GM18511 (cell line): ENCODE measurements around the gene FAM20C.

ENCODE experiments used
- ATAC-seq: cut with Tn5 transposase; IDR thresholded peaks from one replicate; pipeline ENCODE4 v1.9.1; 2021; ENCODE audit warnings: mild to moderate bottlenecking, moderate library complexity; ENCODE audit not compliant: unreplicated experiment

Gene FAM20C

GRCh38 chr7:207418-208129 lies 15.2 kb downstream of the FAM20C start:
- ATAC-seq: no peak

- no peak for ATAC-seq
Observed at GRCh38 chr7:208130-208673, 15.8 kb downstream of the FAM20C start.

DNA sequence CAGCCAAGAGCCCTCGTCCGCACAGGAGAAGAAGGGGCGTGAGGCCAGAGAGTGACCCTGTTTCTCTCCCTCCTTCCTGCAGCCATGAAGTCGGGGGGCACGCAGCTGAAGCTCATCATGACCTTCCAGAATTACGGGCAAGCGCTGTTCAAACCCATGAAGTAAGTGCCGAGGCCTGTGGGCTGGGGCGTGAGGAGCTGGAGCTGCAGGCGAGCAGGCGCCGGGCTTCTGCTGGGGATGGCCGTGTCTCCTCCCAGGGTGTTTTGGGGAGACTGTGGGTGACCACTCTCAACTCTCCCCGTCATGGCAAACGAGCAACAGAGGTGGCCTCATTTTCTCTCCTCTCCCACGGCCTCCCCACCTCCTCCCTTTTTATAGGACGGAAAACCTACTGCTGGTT lies 16.4 kb downstream of the FAM20C start:
- no peak for ATAC-seq

- no peak for ATAC-seq
Observed at GRCh38 chr7:209416-209815, 17.0 kb downstream of the FAM20C start.

DNA sequence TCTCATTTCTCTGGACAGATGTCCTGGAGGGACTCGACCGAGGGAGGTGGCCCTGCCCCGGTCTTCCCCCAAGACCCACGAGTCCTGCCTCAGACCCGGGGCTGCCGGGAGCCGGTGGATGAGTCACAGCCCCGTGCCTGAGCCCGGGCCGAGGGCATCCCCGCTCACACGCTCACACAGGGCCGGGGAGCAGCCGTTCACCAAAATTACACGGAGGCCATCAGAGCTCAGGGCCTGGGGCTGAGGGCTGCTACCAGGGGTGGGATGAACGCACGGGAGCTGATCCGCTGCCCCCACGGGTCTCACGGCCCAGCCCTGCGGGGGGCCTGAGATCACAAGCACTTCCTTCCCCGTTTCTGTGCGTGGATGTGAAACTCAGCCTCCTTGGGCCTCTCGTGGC lies 17.5 kb downstream of the FAM20C start:
- no peak for ATAC-seq

DNA sequence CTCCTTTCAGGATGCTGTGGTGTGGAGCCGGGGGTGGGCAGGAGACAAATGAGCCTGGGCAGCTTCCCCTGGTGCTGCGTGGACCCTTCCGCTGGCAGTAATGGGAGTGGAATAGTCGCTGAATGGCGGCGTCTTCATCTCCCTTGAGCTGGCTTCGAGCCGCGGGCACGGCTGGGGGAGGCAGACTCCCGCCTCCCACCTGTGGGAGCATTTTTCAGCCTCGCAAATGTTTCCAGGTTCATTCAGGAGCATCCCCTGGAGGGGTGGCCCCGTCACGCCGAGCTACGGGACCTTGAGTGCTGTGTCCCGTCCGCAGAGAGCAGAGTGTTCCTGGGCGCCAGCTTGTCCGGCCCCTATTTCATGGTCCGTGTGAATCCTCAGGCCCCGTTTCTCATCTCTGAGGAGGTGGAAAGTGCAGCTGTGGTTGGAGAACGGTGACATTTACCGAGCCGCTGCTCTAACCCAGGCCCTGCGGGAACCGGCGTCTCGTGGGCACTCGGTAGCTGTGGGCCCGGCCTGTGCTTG lies 18.1 kb downstream of the FAM20C start:
- no peak for ATAC-seq

GRCh38 chr7:211033-211714 lies 18.8 kb downstream of the FAM20C start:
- no peak for ATAC-seq

DNA sequence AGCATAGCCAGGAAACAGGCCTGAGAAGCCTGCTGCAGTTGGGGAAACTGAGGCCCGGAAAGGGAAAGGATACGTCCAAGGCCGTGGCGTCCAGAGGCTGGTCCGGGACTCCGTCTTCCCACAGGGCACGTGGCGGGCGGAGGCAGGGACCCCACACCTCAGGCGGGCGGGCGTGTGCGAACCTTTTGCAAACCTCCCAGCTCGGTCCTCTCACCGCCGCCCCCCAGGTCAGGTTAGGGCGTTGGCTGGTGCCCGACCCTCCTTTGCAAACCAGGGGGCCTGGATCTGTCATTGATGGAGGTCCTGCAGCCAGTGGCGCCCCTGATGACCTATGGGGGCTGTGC lies 19.3 kb downstream of the FAM20C start:
- no peak for ATAC-seq

DNA sequence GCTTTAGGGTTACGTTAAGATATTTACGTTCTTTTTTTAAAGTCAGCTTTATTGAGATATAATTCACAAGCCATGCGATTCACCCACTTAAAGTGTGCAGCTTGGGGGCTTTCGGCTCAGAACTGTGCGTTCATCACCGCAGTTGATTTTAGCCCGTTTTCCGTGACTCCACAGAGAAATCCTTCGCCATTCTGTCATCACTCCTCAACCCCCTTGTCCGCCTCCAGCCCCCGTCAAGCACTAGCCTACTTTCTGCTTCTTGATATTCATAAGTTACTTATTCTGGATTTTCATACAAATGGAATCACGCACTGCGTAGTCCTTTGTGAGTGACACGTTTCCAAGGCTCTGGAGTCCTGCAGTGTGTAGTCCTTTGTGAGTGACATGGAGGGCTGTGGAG lies 20.4 kb downstream of the FAM20C start:
- no peak for ATAC-seq

DNA sequence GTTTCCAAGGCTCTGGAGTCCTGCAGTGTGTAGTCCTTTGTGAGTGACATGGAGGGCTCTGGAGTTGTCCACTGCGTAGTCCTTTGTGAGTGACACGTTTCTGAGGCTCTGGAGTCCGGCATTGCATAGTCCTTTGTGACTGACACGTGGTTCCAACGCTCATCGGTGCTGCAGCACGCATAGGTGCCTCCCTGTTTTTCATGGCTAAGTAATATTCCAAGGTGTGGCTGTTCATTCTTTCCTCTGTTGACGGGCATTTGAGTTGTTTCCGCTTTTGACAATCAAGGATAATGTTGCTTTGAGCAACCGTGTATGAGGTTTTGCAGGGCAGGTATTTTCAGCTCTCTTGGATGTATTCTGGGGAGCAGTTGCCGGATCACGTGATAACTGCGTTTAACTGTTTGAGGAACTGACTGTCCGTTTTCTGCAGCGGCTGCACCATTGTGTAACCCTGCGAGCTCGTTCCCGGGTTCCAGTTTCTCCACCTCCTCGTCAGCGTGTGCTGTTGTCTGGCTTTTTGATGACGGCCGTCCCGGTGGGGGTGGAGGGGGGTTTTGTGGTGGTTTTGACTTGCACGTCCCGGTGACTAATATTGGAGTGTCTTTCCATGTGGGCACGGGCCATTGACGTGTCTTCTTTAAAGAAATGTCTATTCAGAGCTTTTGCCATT lies 21.1 kb downstream of the FAM20C start:
- ATAC-seq: no peak

DNA sequence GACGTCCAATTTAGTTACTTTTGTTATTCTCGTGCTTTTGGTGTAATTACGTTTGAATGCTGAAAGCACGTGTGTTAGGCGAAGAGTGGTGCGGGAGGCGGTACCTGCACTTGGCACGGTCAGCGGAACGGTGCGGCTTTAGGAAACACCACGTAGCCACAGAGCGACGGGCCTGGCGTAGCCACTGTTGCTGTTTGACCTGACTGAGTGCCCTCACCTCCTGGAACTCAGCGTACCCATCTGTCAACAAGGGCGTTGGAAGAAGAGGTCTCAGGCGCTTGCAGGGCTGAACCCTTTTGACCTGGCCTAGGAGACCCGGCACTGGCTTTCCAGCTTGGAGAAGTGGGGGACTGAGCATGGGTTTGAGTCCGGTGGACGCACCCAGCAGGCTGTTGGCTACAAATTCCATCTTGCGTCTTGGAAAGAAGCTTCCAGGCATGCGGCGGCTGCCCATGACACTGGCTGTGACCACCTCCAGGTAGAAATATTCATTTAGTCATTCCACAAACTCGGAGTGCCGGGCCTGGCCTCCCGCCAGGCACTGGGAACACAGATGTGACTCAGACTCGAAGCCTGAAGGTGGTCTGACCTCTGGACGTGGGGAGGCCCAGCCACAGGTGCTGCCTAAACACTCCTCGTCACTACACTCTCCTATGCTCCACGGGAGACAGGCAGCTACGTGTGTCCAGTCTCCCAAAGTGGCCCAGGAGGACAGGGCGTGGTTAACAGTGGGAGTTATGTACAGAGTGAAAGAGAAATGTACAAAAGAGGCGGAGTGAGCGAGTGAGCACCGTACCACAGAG lies 22.2 kb downstream of the FAM20C start:
- ATAC-seq: no peak

DNA sequence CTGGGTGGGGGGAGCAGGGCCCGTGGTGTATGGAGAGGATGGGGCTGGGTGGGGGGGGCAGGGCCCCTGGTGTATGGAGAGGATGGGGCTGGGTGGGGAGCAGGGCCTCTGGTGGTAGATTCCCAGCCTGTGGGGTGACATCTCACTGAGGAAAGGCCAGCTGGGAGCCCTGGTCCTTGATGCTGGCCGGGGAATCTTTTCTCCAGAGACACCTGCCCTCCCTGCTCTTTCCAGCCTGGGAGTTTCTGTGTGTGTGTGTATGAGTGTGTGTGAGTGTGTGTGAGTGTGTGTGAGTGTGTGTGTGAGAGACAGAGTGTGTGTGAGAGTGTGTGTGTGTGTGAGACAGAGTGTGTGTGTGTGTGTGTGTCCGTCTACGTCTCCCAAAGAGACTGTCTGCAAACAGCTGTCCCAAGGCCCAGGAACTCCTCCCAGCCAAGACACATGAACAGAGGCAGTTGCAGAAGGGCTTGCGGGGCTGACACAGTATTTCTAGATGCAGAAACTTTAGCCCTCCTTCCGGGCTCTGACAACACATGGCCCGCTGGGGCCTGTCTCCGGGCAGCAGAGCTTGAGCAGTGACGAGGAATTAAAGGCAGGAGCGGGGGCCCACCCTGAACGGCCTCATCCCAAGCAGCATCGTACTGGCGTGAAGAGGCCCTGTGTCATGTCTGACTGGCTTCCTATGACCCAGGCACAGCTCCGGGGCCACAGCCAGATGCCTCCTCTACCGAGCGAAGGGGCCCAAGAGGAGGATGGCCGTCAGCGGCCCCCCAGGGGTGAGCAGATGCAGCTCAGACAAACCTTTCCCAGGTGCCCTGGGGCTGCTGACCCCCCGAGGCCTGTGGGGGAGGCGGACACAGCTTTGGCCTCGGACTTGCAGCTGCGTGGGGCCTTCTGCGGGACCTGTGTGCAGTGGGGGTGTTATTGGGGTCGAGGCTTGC lies 24.3 kb downstream of the FAM20C start:
- no peak for ATAC-seq

DNA sequence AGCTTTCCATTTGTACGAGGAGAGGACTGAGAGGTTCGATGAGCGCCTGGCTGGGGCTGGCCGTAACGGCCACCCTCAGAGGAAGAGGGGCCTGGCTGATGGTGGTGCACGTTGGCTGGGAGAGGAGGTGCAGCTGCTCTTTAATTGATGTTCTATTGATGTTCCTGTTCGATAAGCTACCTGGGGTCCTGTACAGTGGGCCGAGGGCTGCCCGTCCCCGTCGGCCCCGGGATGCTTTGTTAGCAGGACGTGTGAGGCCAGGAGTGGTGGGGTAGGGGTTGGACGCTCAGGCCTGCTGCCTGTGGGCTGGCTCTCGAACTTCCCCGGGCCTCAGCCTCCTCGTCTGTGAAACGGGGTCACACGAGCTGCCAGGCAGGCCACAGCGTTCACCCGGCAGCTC lies 25.4 kb downstream of the FAM20C start:
- no peak for ATAC-seq

- no peak for ATAC-seq
Observed at GRCh38 chr7:218316-218715, 25.9 kb downstream of the FAM20C start.

DNA sequence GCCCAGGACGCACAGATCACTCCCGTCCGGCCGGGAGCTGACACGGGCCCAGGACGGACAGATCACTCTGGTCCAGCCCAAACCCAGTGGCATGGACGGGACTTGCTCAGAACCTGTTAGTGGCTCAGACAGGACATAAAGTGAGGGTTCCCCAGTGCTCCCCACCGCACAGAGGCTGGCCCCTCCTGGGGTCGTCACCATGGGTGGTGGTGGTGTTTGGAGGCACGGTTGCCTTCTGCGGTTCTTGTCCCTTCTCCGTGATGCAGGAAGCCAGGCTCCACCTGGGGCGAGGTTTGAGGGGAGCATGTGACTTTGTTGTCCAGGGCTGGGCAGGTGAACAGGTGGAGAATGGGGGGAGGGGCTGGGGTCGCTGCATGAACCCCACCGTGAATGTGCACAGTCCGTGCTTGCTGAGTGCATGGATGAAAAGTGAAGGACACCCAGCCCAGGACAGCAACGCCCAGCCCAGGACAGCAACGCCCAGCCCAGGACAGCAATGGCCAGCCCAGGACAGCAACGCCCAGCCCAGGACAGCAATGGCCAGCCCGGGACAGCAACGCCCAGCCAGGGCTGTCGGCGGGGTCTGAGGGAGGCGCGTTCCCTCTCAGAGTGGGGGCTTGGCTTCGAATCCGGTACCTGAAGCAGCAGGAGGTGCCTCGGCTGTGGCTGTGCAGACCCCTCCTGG lies 26.7 kb downstream of the FAM20C start:
- no peak for ATAC-seq

DNA sequence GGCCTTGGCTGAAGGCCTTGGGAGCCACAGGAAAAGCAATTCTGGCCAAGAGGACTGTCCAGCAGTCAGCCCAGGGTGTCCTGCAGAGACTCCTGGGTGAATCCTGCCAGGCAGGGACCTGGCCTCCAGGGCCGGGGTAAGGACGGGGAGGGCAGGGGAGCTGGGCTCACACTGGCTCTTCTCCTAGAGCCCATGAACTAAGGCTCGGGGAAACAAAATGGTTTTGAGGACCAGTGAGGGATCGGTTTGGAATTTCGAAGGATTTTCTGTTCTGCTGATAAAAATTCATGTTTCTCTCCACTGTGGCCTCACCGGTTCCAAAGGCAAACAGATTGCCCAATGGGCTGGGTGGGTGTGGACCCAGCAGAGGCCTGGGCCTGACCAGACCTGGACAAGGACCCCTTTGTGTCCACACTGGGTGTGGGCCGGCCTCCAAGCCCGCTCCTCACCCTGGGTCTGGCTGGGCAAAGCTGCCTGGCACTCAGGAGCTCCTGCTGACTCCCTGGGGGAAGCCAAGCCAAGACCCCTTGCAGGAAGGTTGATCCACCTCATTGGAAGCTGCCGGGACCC lies 27.3 kb downstream of the FAM20C start:
- no peak for ATAC-seq

DNA sequence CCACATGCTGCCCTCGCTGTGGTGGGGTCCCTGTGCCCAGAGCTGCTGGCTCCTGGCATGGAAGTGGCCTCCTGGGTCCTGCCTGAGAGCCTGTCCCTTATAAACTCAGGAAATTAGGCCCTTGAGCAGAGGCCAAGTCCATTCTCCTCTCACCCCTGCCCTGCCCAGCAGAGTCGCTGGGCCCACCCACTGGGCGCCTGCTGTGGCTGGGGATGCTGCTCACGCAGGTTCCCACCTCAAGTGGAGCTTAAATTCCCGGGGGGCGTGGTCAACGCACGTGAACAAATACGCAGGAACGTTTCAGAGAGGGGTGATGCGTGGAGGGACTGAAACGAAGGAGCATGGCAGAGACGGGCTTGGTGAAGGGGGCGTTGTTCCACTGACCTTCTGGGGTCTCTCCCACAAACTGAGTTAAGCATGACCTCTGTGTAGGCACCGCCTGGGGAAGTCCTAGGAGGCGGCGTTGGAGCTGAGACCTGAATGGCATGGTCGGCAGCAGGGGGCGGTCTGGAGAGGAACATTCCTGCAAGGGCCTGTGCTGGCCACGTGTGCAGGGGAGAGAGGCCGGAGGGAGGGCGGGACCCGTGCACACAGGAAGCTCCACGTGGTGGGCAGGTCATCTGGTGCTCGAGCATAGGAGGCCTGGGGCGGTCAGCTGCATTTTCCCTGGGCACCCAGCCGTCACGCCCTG lies 27.9 kb downstream of the FAM20C start:
- ATAC-seq: no peak

- ATAC-seq: no peak
Observed at GRCh38 chr7:221978-222715, 29.8 kb downstream of the FAM20C start.
